Activated CD4-positive, alpha-beta T cell treated with anti-CD3 and anti-CD28 coated beads, Interleukin-2, amount 10 ng/mL, durations not matched to agents 7 days and 5 days (primary cell): ENCODE results near the gene CDC37. TPM values are rescaled to one million over a fixed set of nuclear protein-coding genes. Genes with fewer than 3 reads are reported as not detected.
A peak's percentile ranks its signal among the peaks of the same experiment; 100 is the strongest.
"Not testable (repeated sequence)": the region's sequence is repeated elsewhere in the genome, so short reads cannot be mapped to it uniquely, and the experiment has no call there.

Experiments used
- CTCF ChIA-PET: fragments of 350-600 bp; sonication (Branson Sonifier 250); formaldehyde crosslinking; loops from one replicate; lab custom pipeline; 2021; ENCODE audit warnings: antibody characterized with exemption; lab: Charles Lee
- POLR2A ChIA-PET: fragments of 350-600 bp; sonication (Branson Sonifier 250); formaldehyde crosslinking; loops from one replicate; lab custom pipeline; 2021; ENCODE audit warnings: antibody characterized with exemption; lab: Charles Lee
- DNase-seq: peaks from one replicate; pipeline ENCODE4 v3.0.0-alpha.2; 2020
- H3K27ac Mint-ChIP-seq: one replicate; pipeline ENCODE4 v1.8.0; 2021; ENCODE audit warnings: mild to moderate bottlenecking, moderate library complexity, mixed read lengths
- H3K27me3 Mint-ChIP-seq: one replicate; pipeline ENCODE4 v1.8.0; 2021; ENCODE audit warnings: mixed read lengths
- H3K36me3 Mint-ChIP-seq: one replicate; pipeline ENCODE4 v1.8.0; 2021; ENCODE audit warnings: low read depth, mixed read lengths
- H3K4me1 Mint-ChIP-seq: one replicate; pipeline ENCODE4 v1.8.0; 2021; ENCODE audit warnings: mixed read lengths
- H3K4me3 Mint-ChIP-seq: one replicate; pipeline ENCODE4 v1.8.0; 2021; ENCODE audit warnings: mild to moderate bottlenecking, moderate library complexity, mixed read lengths
- H3K9me3 Mint-ChIP-seq: one replicate; pipeline ENCODE4 v1.8.0; 2021; ENCODE audit warnings: mixed read lengths
- total RNA-seq, 2 experiments: library from RNA; stranded (reverse); gene quantifications; one replicate each; pipeline ENCODE4 v1.2.3, GENCODE V29; 2021

CDC37 gene
- total RNA-seq, 2 experiments from 2014 or later = 200 to 205 TPM

DNA sequence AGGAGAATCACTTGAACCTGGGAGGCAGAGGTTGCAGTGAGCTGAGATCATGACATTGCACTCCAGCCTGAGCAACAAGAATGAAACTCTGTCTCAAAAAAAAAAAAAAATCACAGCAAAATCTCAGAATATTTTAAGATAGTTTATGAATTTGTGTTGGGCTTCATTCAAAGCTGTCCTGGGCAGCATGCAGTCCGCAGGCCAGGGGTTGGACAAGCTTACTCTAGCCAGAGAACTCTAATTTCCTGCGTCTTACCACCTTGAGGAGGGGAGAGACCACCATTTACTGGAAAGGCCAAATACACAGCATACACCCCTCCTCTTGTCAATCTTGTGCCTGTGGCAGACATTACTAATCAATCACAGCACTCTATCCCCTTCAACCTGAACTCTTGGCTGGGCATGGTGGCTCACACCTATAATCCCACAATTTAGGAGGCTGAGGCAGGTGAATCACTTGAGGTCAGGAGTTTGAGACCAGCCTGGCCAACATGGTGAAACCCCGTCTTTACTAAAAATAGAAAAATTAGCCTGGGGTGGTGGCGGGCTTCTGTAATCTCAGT, 36.3 kb downstream of the CDC37 start:
- DNase-seq, H3K4me3 Mint-ChIP-seq, H3K27ac Mint-ChIP-seq, H3K27me3 Mint-ChIP-seq, H3K9me3 Mint-ChIP-seq, H3K4me1 Mint-ChIP-seq: not testable (repeated sequence)
- CTCF ChIA-PET = interaction anchor here (0.6 to 2.3 kb wide), 7 partner anchors 12 to 540 kb away, joined by 3 to 6 read pairs (median 3); partner anchors contain the start of gene ICAM1
- POLR2A ChIA-PET = interaction anchor here (0.6 kb wide), 1 partner anchor 9 kb away, joined by 6 read pairs; no protein-coding TSS in a partner anchor
- H3K36me3 Mint-ChIP-seq = peaks cover 52% of the 10 kb centered on the region

DNA sequence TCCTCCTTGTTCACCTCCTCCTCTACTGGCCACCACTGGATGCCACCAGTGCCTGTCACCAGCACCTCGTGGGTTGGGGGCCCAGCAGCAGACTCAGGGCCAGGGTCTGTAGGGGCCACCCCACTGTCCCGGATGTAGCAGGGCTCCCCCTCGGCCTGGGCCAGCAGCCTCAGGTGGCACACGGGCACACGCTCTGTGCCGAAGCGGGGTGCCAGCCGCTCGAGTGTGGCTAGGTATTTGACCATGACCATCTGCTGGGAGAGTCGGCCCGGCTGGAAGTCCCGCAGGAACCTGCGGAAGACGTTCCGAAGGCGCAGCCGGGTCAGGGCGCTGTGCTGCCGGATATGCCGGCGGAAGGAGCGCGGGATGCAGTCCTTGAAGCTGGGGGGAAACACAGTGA, 37.8 kb downstream of the CDC37 start:
- DNase-seq = no peak
- Mint-ChIP-seq H3K9me3 (no peaks in the 10 kb centered on the region), H3K27me3 (no peaks in the 10 kb centered on the region), H3K4me3 (no peak overlapping the region), H3K27ac (no peak overlapping the region), H3K36me3 (peaks cover 55% of the 10 kb centered on the region), H3K4me1 (no peaks in the 10 kb centered on the region)
- ChIA-PET POLR2A (no interaction called here), CTCF (interaction anchor here (0.8 kb wide), 1 partner anchor 23 kb away, joined by 3 read pairs; no protein-coding TSS in a partner anchor)

DNA sequence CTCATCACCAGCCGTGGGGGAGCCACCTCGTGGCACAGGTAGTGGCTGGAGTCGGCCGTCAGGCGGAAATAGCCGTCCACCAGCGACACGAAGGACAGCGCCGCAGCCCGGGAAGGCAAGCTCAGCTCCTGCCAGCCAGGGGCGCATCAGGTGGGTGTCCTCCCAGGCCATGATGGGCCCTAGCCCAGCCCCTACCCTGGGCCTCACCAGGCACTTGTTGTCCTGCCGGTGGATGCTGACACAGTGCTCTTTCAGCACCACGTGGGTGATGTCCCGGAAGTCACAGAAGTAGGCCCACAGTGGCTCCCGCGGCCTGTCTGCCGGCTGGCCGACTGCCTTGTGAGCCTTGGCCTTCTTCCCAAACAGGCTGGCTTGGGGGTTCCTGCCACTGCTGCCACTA, 38.7 kb downstream of the CDC37 start:
- no peak overlapping the region for H3K4me3 Mint-ChIP-seq
- H3K27me3 Mint-ChIP-seq = no peaks in the 10 kb centered on the region
- H3K9me3 Mint-ChIP-seq = no peaks in the 10 kb centered on the region
- no peak overlapping the region for H3K27ac Mint-ChIP-seq
- ChIA-PET POLR2A (no interaction called here), CTCF (no interaction called here)
- H3K4me1 Mint-ChIP-seq = no peaks in the 10 kb centered on the region
- H3K36me3 Mint-ChIP-seq = peaks cover 54% of the 10 kb centered on the region
- no peak for DNase-seq

DNA sequence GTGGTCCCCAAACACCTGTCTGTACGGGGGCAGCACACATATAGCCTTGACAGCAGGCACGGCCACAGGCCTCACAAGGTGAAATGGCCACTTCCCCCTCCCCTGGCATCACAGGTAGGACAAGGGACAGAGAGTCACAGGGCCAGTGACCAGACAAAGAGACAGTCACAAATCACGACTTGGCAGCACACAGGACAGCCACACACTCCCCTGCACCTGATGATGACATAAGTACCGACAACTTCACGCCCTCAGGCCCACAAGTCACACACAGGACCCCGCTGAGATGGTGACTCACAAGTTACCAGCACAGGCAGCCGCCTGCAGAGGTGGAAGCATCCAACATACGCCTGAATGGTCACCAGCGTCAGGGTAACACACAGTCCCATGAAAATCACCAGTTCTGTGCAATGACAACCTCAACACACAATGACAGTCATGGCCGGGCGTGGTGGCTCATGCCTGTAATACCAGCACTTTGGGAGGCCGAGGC, 39.5 kb downstream of the CDC37 start:
- Mint-ChIP-seq H3K27me3 (no peaks in the 10 kb centered on the region), H3K27ac (peak overlapping the region; percentile 31), H3K9me3 (no peaks in the 10 kb centered on the region), H3K36me3 (peaks cover 53% of the 10 kb centered on the region), H3K4me1 (no peaks in the 10 kb centered on the region), H3K4me3 (no peak overlapping the region)
- POLR2A ChIA-PET = no interaction called here
- no peak for DNase-seq
- CTCF ChIA-PET = no interaction called here

- no peak overlapping the region for H3K27ac Mint-ChIP-seq
- H3K4me3 Mint-ChIP-seq = no peak overlapping the region
- H3K27me3 Mint-ChIP-seq = no peaks in the 10 kb centered on the region
- H3K36me3 Mint-ChIP-seq = peaks cover 43% of the 10 kb centered on the region
- ChIA-PET POLR2A (no interaction called here), CTCF (no interaction called here)
- no peak for DNase-seq
- H3K9me3 Mint-ChIP-seq = no peaks in the 10 kb centered on the region
- H3K4me1 Mint-ChIP-seq = no peaks in the 10 kb centered on the region
Observed at GRCh38 chr19:10362259-10362658, 41.1 kb downstream of the CDC37 start.

- H3K27ac Mint-ChIP-seq = no peak overlapping the region
- H3K27me3 Mint-ChIP-seq = no peaks in the 10 kb centered on the region
- no peak overlapping the region for H3K4me3 Mint-ChIP-seq
- POLR2A ChIA-PET = no interaction called here
- no peak for DNase-seq
- no peaks in the 10 kb centered on the region for H3K4me1 Mint-ChIP-seq
- peaks cover 36% of the 10 kb centered on the region for H3K36me3 Mint-ChIP-seq
- CTCF ChIA-PET = no interaction called here
- H3K9me3 Mint-ChIP-seq = no peaks in the 10 kb centered on the region
Observed at GRCh38 chr19:10361569-10362011, 41.8 kb downstream of the CDC37 start.

DNA sequence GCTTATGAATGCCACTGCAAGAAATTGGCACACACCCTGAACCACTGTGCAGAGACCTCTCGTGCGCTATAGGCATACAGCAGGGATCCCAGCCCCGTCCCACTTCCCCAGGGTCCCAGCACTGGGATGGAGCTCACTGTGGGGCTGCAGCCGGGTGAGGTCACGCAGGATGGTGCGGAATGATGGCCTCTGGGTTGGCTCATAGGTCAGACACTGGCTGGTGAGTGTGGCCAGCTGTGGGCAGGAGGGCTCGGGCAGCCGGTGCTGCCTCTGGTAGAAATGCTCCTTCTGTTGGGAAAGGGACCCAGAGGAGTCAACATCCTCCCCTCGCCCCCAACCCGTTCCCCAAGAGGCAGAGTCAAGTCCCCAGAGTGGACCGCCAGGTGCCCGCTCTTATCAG, 46.9 kb downstream of the CDC37 start:
- H3K27ac Mint-ChIP-seq = no peak overlapping the region
- H3K27me3 Mint-ChIP-seq = no peaks in the 10 kb centered on the region
- DNase-seq = no peak
- ChIA-PET CTCF (interaction anchor here (0.7 kb wide), 1 partner anchor 19 kb away, joined by 3 read pairs; no protein-coding TSS in a partner anchor), POLR2A (no interaction called here)
- H3K36me3 Mint-ChIP-seq = peaks cover 43% of the 10 kb centered on the region
- H3K4me3 Mint-ChIP-seq = no peak overlapping the region
- no peaks in the 10 kb centered on the region for H3K9me3 Mint-ChIP-seq
- no peaks in the 10 kb centered on the region for H3K4me1 Mint-ChIP-seq

DNA sequence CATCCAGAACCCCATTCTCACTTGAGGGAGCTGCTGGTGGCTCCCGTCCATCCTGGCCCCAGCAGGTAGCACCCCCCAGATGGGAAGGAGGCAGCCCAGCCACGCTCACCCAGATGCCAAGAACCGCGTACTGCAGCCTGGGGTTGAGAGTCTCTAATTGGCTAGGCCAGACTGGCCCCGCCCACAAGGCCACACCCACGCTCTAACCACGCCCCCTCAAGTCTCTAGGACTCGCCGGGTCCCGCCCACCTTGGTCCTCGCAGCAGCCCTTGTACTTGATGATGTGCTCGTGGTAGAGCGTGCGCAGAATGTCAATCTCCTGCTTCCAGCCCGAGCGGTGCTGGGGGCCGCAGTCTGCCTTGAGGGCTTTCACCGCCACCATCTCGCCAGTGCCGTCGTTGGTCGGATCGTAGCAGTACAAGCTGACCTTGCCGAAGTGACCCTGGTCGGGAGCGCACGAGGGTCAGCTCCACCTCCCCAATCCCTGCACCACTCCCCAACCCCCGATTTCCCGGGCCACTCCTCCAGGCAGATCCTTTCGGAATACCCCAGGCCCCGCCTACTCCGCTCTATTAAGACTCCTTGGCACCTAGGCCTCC, 49.5 kb downstream of the CDC37 start:
- DNase-seq = peak; percentile 41
- CTCF ChIA-PET = interaction anchor here (1.0 kb wide), 1 partner anchor 11 kb away, joined by 3 read pairs; no protein-coding TSS in a partner anchor
- POLR2A ChIA-PET = no interaction called here
- H3K4me3 Mint-ChIP-seq = no peak overlapping the region
- H3K4me1 Mint-ChIP-seq = no peaks in the 10 kb centered on the region
- peak overlapping the region; percentile 25 for H3K27ac Mint-ChIP-seq
- no peaks in the 10 kb centered on the region for H3K27me3 Mint-ChIP-seq
- H3K36me3 Mint-ChIP-seq = peaks cover 39% of the 10 kb centered on the region
- H3K9me3 Mint-ChIP-seq = no peaks in the 10 kb centered on the region

DNA sequence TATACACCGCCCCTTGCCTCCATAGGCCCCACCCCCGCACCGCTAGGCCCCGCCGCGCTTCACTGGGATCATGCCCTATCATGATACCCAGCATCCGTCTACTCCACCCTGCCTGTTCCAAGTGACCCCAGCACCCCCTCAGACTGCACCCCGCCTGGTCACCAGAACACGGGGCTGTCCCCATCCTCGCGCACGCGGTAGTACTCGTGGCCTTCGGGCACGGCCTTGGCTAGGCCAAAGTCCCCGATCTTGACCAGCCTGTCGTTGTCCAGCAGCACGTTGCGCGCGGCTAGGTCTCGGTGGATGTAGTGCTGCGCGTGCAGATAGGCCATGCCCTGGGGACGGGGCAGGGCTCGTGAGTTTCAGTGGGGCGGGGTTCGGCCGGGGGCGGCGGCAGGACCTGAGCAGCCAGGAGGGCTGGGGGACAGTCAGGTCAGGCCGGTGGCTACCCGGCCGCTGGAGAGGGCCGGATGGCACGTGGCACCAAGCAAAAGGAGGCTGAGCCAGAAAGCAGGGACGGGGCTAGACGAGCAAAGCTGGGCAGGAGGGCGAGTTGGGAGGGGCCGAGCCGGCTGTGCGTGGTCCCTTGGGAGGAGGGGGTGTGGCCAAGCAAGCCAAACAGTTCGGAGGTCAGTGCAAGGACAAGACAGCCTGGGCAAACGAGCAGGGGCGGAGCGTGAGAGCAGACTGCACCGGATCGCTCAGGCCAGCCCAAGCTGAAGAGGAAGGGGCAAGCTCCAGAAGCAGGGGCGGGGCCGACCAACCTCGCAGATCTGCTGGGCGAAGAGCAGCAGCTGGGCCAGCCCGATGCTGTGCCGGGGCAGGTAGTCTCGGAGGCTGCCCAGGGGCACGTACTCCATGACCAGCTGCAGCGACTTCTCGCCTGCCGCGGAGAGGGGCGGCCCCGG, 50.3 kb downstream of the CDC37 start:
- Mint-ChIP-seq H3K9me3 (no peaks in the 10 kb centered on the region), H3K27ac (no peak overlapping the region), H3K4me3 (no peak overlapping the region), H3K36me3 (peaks cover 43% of the 10 kb centered on the region), H3K4me1 (no peaks in the 10 kb centered on the region), H3K27me3 (no peaks in the 10 kb centered on the region)
- ChIA-PET POLR2A (no interaction called here), CTCF (interaction anchor here (1.0 kb wide), 1 partner anchor 10 kb away, joined by 3 read pairs; no protein-coding TSS in a partner anchor)
- DNase-seq = no peak

- no peak overlapping the region for H3K27ac Mint-ChIP-seq
- H3K4me3 Mint-ChIP-seq = no peak overlapping the region
- peaks cover 16% of the 10 kb centered on the region for H3K36me3 Mint-ChIP-seq
- no peaks in the 10 kb centered on the region for H3K27me3 Mint-ChIP-seq
- no peak for DNase-seq
- H3K9me3 Mint-ChIP-seq = no peaks in the 10 kb centered on the region
- POLR2A ChIA-PET = no interaction called here
- no peaks in the 10 kb centered on the region for H3K4me1 Mint-ChIP-seq
- CTCF ChIA-PET = no interaction called here
Observed at GRCh38 chr19:10346509-10346908, 56.8 kb downstream of the CDC37 start.

GRCh38 chr19:10344780-10345179, 58.6 kb downstream of the CDC37 start:
- Mint-ChIP-seq H3K4me3 (no peak overlapping the region), H3K9me3 (no peaks in the 10 kb centered on the region), H3K27me3 (no peaks in the 10 kb centered on the region), H3K4me1 (peaks cover 8% of the 10 kb centered on the region), H3K27ac (no peak overlapping the region), H3K36me3 (peaks cover 5% of the 10 kb centered on the region)
- CTCF ChIA-PET = interaction anchor here (0.6 to 1.6 kb wide), 6 partner anchors 11 to 75 kb away, joined by 3 to 8 read pairs (median 4); partner anchors contain the start of gene RAVER1
- POLR2A ChIA-PET = no interaction called here
- no peak for DNase-seq

GRCh38 chr19:10343495-10343894, 59.8 kb downstream of the CDC37 start:
- CTCF ChIA-PET = interaction anchor here (0.8 to 1.6 kb wide), 5 partner anchors 10 to 85 kb away, joined by 3 to 5 read pairs (median 3); partner anchors contain the start of gene RAVER1
- POLR2A ChIA-PET = no interaction called here
- H3K36me3 Mint-ChIP-seq = peaks cover 10% of the 10 kb centered on the region
- no peaks in the 10 kb centered on the region for H3K9me3 Mint-ChIP-seq
- no peak for DNase-seq
- peaks cover 21% of the 10 kb centered on the region for H3K4me1 Mint-ChIP-seq
- H3K4me3 Mint-ChIP-seq = no peak overlapping the region
- no peaks in the 10 kb centered on the region for H3K27me3 Mint-ChIP-seq
- no peak overlapping the region for H3K27ac Mint-ChIP-seq
